B cell (primary cell): ENCODE data around the gene ADAR. TPM values are rescaled to one million over a fixed set of nuclear protein-coding genes. Genes with fewer than 3 reads are reported as not detected.

Source experiments
- ATAC-seq: fragments of 200-7000 bp; cut with Tn5 transposase; one replicate; pipeline ENCODE4 v1.10.0; 2021; ENCODE audit warnings: low read depth, mild to moderate bottlenecking, moderate number of reproducible peaks, moderate library complexity
- CTCF ChIA-PET: fragments of 350-600 bp; sonication (Branson Sonifier 250); formaldehyde crosslinking; loops from one replicate; lab custom pipeline; 2021; ENCODE audit warnings: antibody characterized with exemption, inconsistent platforms; lab: Charles Lee
- POLR2A ChIA-PET: fragments of 350-600 bp; sonication (Branson Sonifier 250); formaldehyde crosslinking; loops from one replicate; lab custom pipeline; 2021; ENCODE audit warnings: antibody characterized with exemption; lab: Charles Lee
- DNase-seq: peaks from one replicate; pipeline ENCODE4 v3.0.0; 2013
- H2AFZ ChIP-seq: 2 replicates; pipeline ENCODE4 v1.6.1; 2012; ENCODE audit warnings: mild to moderate bottlenecking, low read depth, low read length; ENCODE audit not compliant: insufficient read depth, poor library complexity, severe bottlenecking
- H3K27ac ChIP-seq, 2 donors: 1 replicate in 1 of 2; 2 replicates in 1 of 2; pipeline ENCODE4 v1.5.1; 2012 to 2013; ENCODE audit warnings: low read length in 2 of 2, mild to moderate bottlenecking in 2 of 2, moderate library complexity in 1 of 2
- H3K27me3 ChIP-seq, 4 experiments: fragments of 200-600 bp in 1 of 4; sonication (generic) in 1 of 4; replicated peaks in 1 of 4; 1 replicate in 2 of 4; 2 replicates in 2 of 4; pipeline versions ENCODE4 v1.6.1 to v1.7.0; 2013 to 2016; ENCODE audit warnings: low read length in 3 of 4, mild to moderate bottlenecking in 2 of 4, mixed read lengths in 1 of 4, moderate library complexity in 1 of 4; ENCODE audit not compliant: insufficient read depth in 4 of 4, control insufficient read depth in 3 of 4; ENCODE audit errors: control extremely low read depth in 1 of 4
- H3K36me3 ChIP-seq, 2 experiments: replicated peaks in 1 of 2; 1 replicate in 1 of 2; 2 replicates in 1 of 2; pipeline versions ENCODE4 v1.6.1 to v1.7.1; 2013; ENCODE audit warnings: low read length in 1 of 2; ENCODE audit not compliant: insufficient read depth in 2 of 2, control insufficient read depth in 1 of 2; ENCODE audit errors: control extremely low read depth in 1 of 2, extremely low read depth in 1 of 2
- H3K4me1 ChIP-seq, 2 donors: fragments of 200-600 bp in 1 of 2; sonication (generic) in 1 of 2; 1 replicate in 1 of 2; 2 replicates in 1 of 2; pipeline versions ENCODE4 v1.5.1 to v1.6.1; 2013 to 2017; ENCODE audit warnings: low read length in 2 of 2; ENCODE audit not compliant: control insufficient read depth in 2 of 2, insufficient read depth in 2 of 2
- H3K4me2 ChIP-seq: replicated peaks from 2 replicates; pipeline ENCODE3; 2012; ENCODE audit warnings: mild to moderate bottlenecking, low read depth, low read length; ENCODE audit not compliant: poor library complexity, severe bottlenecking
- H3K4me3 ChIP-seq, 5 experiments: fragments of 200-600 bp in 1 of 5; sonication (generic) in 1 of 5; 1 replicate in 3 of 5; 2 replicates in 2 of 5; pipeline versions ENCODE4 v1.5.1 to v1.7.0; 2011 to 2016; ENCODE audit warnings: low read length in 4 of 5, mild to moderate bottlenecking in 4 of 5, low read depth in 2 of 5, control low read depth in 1 of 5, moderate library complexity in 1 of 5; ENCODE audit not compliant: insufficient read depth in 1 of 5; ENCODE audit errors: control extremely low read depth in 1 of 5, extremely low read depth in 1 of 5
- H3K79me2 ChIP-seq: fragments of 200-600 bp; sonication (generic); one replicate; pipeline ENCODE4 v1.6.0; 2016; ENCODE audit warnings: low read length; ENCODE audit not compliant: control insufficient read depth, insufficient read depth
- H3K9ac ChIP-seq: fragments of 200-600 bp; sonication (generic); 2 replicates; pipeline ENCODE4 v1.6.1; 2017; ENCODE audit warnings: mild to moderate bottlenecking, low read length, moderate library complexity
- H3K9me3 ChIP-seq, 3 donors: one replicate each; pipeline versions ENCODE4 v1.6.1 to v1.7.1; 2013; ENCODE audit warnings: low read length in 2 of 3; ENCODE audit not compliant: control insufficient read depth in 2 of 3, insufficient read depth in 1 of 3; ENCODE audit errors: control extremely low read depth in 1 of 3
- H4K20me1 ChIP-seq: 2 replicates; pipeline ENCODE4 v1.6.0; 2012; ENCODE audit warnings: mild to moderate bottlenecking, low read length; ENCODE audit not compliant: insufficient read depth, control insufficient read depth, poor library complexity, severe bottlenecking
- H3K27ac Mint-ChIP-seq: one replicate; pipeline ENCODE4 v1.8.0; 2021; ENCODE audit warnings: mixed read lengths
- H3K27me3 Mint-ChIP-seq: one replicate; pipeline ENCODE4 v1.8.0; 2021; ENCODE audit warnings: mixed read lengths
- H3K4me1 Mint-ChIP-seq: one replicate; pipeline ENCODE4 v1.8.0; 2021; ENCODE audit warnings: mixed read lengths
- H3K4me3 Mint-ChIP-seq: one replicate; pipeline ENCODE4 v1.8.0; 2021; ENCODE audit warnings: mixed read lengths
- H3K9me3 Mint-ChIP-seq: one replicate; pipeline ENCODE4 v1.8.0; 2022; ENCODE audit warnings: mixed read lengths; ENCODE audit not compliant: insufficient read depth
- CTCF ChIP-seq: fragments of 200-600 bp; IDR thresholded peaks from one replicate; pipeline ENCODE4 v1.8.0; 2022; ENCODE audit warnings: antibody characterized with exemption, mild to moderate bottlenecking
- EZH2 ChIP-seq: IDR thresholded peaks from 2 replicates; pipeline ENCODE4 v1.6.1; 2012; ENCODE audit warnings: borderline replicate concordance, low read depth, mild to moderate bottlenecking, moderate library complexity, low read length; ENCODE audit not compliant: insufficient read depth, poor library complexity, severe bottlenecking
- WGBS: methylation state at CpG from one replicate; pipeline ENCODE4 v1.1.5; 2013; ENCODE audit warnings: missing lambda C conversion rate; ENCODE audit not compliant: insufficient coverage; 5-methylcytosine and 5-hydroxymethylcytosine counted together
- intact Hi-C: fragments of 100-400 bp; cut with micrococcal nuclease; formaldehyde crosslinking; loops from one replicate; pipeline ENCODE4 v1.10.0; 2022
- polyA plus RNA-seq: library from polyadenylated mRNA; depleted of rRNA; stranded (reverse); fragments of >200 nt; gene quantifications from 2 replicates; pipeline ENCODE4 v1.2.3, GENCODE V29; 2012
- total RNA-seq, 2 donors: library from RNA; stranded (reverse); fragments of 120-200 nt in 1 of 2; gene quantifications; 1 replicate in 1 of 2; 2 replicates in 1 of 2; pipeline versions ENCODE4 v1.2.3 to v1.2.4, GENCODE V29; 2013 to 2022

ADAR gene
- total and polyA plus RNA-seq, 2 donors (not counting 1 experiment from before 2014, with no cell fraction given) = 64.9 to 241 TPM

- H3K4me3 Mint-ChIP-seq = peak within 1 kb of the TSS; percentile 96
- H2AFZ ChIP-seq = peak within 1 kb of the TSS; percentile 83
- under 1% methylated on average over 61 of the region's 69 CpGs for WGBS
Measured at GRCh38 chr1:154557939-154558719, 49.9 kb downstream of the ADAR start, which contains the start of gene UBE2Q1. UBE2Q1 (minus strand) TSS chr1:154558662; CDS start chr1:154558553, 109 bp downstream.

More at GRCh38 chr1:154557939-154558719, 49.9 kb downstream of the ADAR start, which contains the start of gene UBE2Q1:
- peak within 1 kb of the TSS; percentile 87 for H3K4me2 ChIP-seq
- H3K27me3 Mint-ChIP-seq = no peaks in the 10 kb centered on the region
- H3K36me3 ChIP-seq = peaks cover 1 to 31% of the 10 kb centered on the region in 2 experiments
- H3K4me1 ChIP-seq = peaks cover 18 to 29% of the 10 kb centered on the region in 2 donors
- ChIA-PET CTCF (interaction anchor here (2.1 kb wide), 1 partner anchor 78 kb away, joined by 9 read pairs; no protein-coding TSS in a partner anchor), POLR2A (no interaction called here)
- peaks cover 20% of the 10 kb centered on the region for H3K79me2 ChIP-seq
- peak; percentile 1 for ATAC-seq
- peak within 1 kb of the TSS; percentile 95 for H3K27ac Mint-ChIP-seq
- peak within 1 kb of the TSS; percentile 85 for H3K27ac ChIP-seq
- intact Hi-C loops = loop anchor here (1.0 to 5.0 kb wide), 8 partner anchors 50 to 615 kb away; partner anchors contain the start of genes ADAR, HAX1, JTB and KCNN3
- peak within 1 kb of the TSS; percentile 79 for H3K9ac ChIP-seq
- no peaks in the 10 kb centered on the region for H3K9me3 Mint-ChIP-seq
- peak within 1 kb of the TSS; percentile 69 to 90 (median 81) for H3K4me3 ChIP-seq
- H3K9me3 ChIP-seq = no peaks in the 10 kb centered on the region
- TF ChIP-seq CTCF (no peak), EZH2 (no peak)
- peaks cover 32% of the 10 kb centered on the region for H4K20me1 ChIP-seq
- no peaks in the 10 kb centered on the region for H3K27me3 ChIP-seq
- no peak for DNase-seq
- H3K4me1 Mint-ChIP-seq = peaks cover 33% of the 10 kb centered on the region
